ENCODE data around the gene ARRB1. TPM values are rescaled to one million over a fixed set of nuclear protein-coding genes. Genes with fewer than 3 reads are reported as not detected.
"Not testable (repeated sequence)": the region's sequence is repeated elsewhere in the genome, so short reads cannot be mapped to it uniquely, and the experiment has no call there.

ARRB1 gene
- polyA plus RNA-seq, 1 experiment: 36.9 TPM

GRCh38 chr11:75365711-75366181, 14.3 kb upstream of the ARRB1 start:
- no peak for TF ChIP-seq CTCF (IDR thresholded peaks at IDR 0.05; ENCODE audit: low read depth, low read length)
- H3K27me3 ChIP-seq (ENCODE audit: control insufficient read depth, insufficient read depth, low read length): peaks cover 6% of the 10 kb centered on the region
- ChIA-PET POLR2A (interaction anchor here (0.6 kb wide), 1 partner anchor 36 kb away, joined by 3 read pairs; no protein-coding TSS in a partner anchor), CTCF (interaction anchor here (0.9 to 1.0 kb wide), 2 partner anchors 19 to 86 kb away, joined by 3 read pairs; no protein-coding TSS in a partner anchor)
- no peak overlapping the region for H3K27ac ChIP-seq (ENCODE audit: low read depth, low read length)
- peaks cover 6% of the 10 kb centered on the region; the same call in 1 of the 2 replicates for H3K9me3 ChIP-seq (ENCODE audit: control insufficient read depth, insufficient read depth, low read length)
- no peak overlapping the region for H3K4me3 ChIP-seq (ENCODE audit: low read depth, low read length)
- DNase-seq (ENCODE audit: low read depth, low spot score): no peak

GRCh38 chr11:75362285-75362684, 10.8 kb upstream of the ARRB1 start:
- H3K27ac ChIP-seq (ENCODE audit: low read depth, low read length); H3K27me3 ChIP-seq (ENCODE audit: control insufficient read depth, insufficient read depth, low read length); H3K9me3 ChIP-seq (ENCODE audit: control insufficient read depth, insufficient read depth, low read length); DNase-seq (ENCODE audit: low read depth, low spot score); H3K4me3 ChIP-seq (ENCODE audit: low read depth, low read length): not testable (repeated sequence)
- ChIA-PET POLR2A (interaction anchor here (0.7 kb wide), 1 partner anchor 99 kb away, joined by 7 read pairs; no protein-coding TSS in a partner anchor), CTCF (interaction anchor here (0.6 to 1.2 kb wide), 3 partner anchors 10 to 1593 kb away, joined by 4 to 6 read pairs (median 4); no protein-coding TSS in a partner anchor)

- Histone ChIP-seq H3K4me3 (ENCODE audit: low read depth, low read length) (no peak overlapping the region), H3K27me3 (ENCODE audit: control insufficient read depth, insufficient read depth, low read length) (no peaks in the 10 kb centered on the region), H3K9me3 (ENCODE audit: control insufficient read depth, insufficient read depth, low read length) (no peaks in the 10 kb centered on the region), H3K27ac (ENCODE audit: low read depth, low read length) (no peak overlapping the region)
- CTCF ChIA-PET: interaction anchor here (0.6 kb wide), 1 partner anchor 32 kb away, joined by 3 read pairs; no protein-coding TSS in a partner anchor
- DNase-seq (ENCODE audit: low read depth, low spot score): no peak
- no peak for TF ChIP-seq CTCF (IDR thresholded peaks at IDR 0.05; ENCODE audit: low read depth, low read length)
- POLR2A ChIA-PET: interaction anchor here (1.1 kb wide), 1 partner anchor 27 kb away, joined by 8 read pairs; no protein-coding TSS in a partner anchor
Observed at GRCh38 chr11:75356613-75357012, 5.2 kb upstream of the ARRB1 start.

GRCh38 chr11:75355051-75355450, 3.6 kb upstream of the ARRB1 start:
- no peak for TF ChIP-seq CTCF (IDR thresholded peaks at IDR 0.05; ENCODE audit: low read depth, low read length)
- no peak for DNase-seq (ENCODE audit: low read depth, low spot score)
- Histone ChIP-seq H3K9me3 (ENCODE audit: control insufficient read depth, insufficient read depth, low read length) (no peaks in the 10 kb centered on the region), H3K27me3 (ENCODE audit: control insufficient read depth, insufficient read depth, low read length) (no peaks in the 10 kb centered on the region), H3K4me3 (ENCODE audit: low read depth, low read length) (no peak overlapping the region), H3K27ac (ENCODE audit: low read depth, low read length) (no peak overlapping the region)
- CTCF ChIA-PET: no interaction called here
- POLR2A ChIA-PET: interaction anchor here (0.6 to 0.7 kb wide), 2 partner anchors 15 to 30 kb away, joined by 5 to 9 read pairs; no protein-coding TSS in a partner anchor

GRCh38 chr11:75352588-75353206, 1.2 kb upstream of the ARRB1 start:
- Histone ChIP-seq H3K9me3 (ENCODE audit: control insufficient read depth, insufficient read depth, low read length) (no peaks in the 10 kb centered on the region), H3K27me3 (ENCODE audit: control insufficient read depth, insufficient read depth, low read length) (no peaks in the 10 kb centered on the region), H3K4me3 (ENCODE audit: low read depth, low read length) (peak overlapping the region; percentile 87), H3K27ac (ENCODE audit: low read depth, low read length) (no peak overlapping the region)
- CTCF ChIA-PET: interaction anchor here (1.0 to 1.3 kb wide), 2 partner anchors 9 to 23 kb away, joined by 3 to 6 read pairs; no protein-coding TSS in a partner anchor
- no peak for DNase-seq (ENCODE audit: low read depth, low spot score)
- TF ChIP-seq CTCF (IDR thresholded peaks at IDR 0.05; ENCODE audit: low read depth, low read length): no peak
- POLR2A ChIA-PET: interaction anchor here (0.7 kb wide), 1 partner anchor 27 kb away, joined by 4 read pairs; no protein-coding TSS in a partner anchor

All from AG04450 (cell line).